ENCODE data around the gene TCAF1.
"Not testable (repeated sequence)": the region's sequence is repeated elsewhere in the genome, so short reads cannot be mapped to it uniquely, and the experiment has no call there.

The TCAF1 gene

GRCh38 chr7:143855443-143855842 is 46.5 kb downstream of the TCAF1 start:
- not testable (repeated sequence) for DNase-seq

DNA sequence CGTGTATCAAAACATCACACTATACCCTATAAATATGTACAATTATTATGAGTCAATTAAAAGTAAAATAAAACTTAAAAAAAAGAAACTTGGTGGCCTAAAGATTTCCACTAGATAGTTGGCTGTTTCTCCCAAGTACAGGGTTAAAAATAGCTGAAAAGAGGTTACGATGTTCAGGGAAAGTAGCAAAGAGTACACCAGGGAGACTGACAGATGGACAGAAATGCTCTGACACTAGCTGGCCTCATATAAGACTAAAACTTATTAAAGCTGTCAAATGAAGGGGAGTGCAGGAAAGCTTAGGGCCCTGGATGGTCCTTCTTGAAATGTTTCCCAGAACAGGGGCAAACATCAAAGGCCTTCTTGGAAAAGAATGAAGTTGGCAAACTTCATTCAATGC is 51.3 kb downstream of the TCAF1 start:
- no peak for DNase-seq

- no peak for DNase-seq
Measured at GRCh38 chr7:143849785-143850479, 52.0 kb downstream of the TCAF1 start.

- DNase-seq = no peak
Measured at GRCh38 chr7:143848192-143848591, 53.8 kb downstream of the TCAF1 start.

DNA sequence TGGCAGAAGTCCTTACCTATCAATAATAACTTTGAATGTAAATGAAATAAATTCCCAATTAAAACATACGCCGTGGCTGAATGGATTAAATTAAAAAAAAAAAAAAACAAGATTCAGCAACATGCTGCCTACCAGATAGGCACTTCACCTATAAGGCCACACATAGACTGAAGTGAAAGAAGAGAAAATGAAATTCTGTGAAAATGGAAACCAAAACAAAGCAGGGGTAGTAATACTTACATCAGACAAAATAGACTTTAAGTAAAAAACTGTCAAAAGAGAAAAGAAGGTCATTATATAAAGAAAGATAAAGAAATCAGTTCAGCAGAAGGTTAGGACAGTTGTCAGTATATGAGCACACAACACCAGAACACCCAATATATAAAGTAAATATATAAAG is 55.3 kb downstream of the TCAF1 start:
- no peak for DNase-seq

DNA sequence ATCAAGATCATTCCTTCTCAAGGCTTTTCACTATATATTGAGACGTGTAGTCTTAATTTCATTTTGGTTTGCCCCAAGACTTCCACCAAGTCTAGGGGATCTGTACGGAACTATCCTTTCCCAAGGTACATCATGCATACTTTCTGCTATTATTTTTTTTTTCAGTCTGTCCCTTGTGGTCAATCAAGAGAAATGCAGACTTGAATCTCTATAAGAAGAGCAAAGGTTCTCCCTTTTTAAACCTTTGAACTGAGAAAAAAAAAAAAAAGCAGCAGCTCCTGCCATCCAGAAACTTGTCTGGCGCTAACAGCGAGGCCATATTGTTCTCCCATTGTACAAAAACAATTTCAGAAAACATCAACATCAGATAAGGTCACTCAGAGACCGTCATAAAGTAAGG is 60.3 kb downstream of the TCAF1 start:
- not testable (repeated sequence) for DNase-seq

DNA sequence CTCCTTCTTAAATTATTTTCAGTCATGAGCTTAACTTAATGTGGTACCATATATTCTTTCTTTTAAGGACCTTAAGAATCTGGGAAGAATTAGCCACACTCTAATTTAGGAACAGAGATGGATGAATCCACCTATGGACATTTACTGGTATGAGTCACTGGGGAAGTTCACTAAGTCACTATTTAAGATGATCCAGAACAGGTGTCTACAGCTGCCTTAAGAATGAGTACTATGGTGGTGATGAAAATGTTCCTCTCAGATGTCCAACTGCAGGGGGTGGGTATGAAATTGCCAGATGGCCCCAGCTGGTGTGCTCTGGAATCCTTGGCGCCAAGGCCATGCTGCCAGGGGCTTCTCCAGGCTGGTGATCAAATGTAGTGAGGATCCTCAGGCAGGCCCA is 61.9 kb downstream of the TCAF1 start:
- DNase-seq = not testable (repeated sequence)

DNA sequence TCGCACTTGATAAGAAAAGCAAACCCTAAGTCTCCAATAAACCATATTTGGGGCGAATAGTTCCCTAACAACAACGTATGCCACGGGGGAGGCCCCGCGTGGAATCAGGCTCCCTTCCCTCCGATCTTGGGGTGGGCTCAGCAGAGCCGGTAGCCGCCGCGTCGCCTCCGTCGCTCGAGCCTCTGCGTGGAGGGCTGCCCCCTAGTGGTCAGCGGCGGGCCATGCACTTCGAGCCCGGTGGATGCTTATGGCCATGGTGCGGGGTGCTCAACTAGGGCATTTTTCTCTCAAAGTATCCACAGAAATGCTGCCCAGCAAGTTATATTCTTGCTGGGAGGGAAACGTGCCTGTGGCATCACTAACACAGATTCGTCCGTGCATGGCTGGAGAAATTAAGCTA is 64.8 kb downstream of the TCAF1 start:
- not testable (repeated sequence) for DNase-seq

DNA sequence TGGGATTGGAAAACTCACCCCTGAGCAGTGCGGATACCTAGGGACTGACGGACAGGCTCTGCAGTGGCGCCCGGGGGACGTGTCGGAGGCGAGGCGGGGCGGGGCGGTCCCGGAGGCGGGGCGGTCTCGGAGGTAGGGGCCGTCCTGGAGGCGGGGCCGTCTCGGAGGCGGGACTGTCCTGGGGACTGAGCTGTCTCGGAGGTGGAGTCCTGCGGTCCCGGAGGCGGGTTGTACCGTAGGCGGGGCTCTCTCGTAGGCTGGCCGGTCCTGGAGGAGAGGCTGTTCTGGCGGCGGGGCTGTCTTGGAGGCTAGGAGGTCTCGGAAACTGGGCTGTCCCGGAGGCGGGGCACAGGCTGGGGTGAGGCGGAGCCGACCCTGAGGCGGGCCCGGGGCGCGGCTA is 65.4 kb downstream of the TCAF1 start:
- not testable (repeated sequence) for DNase-seq

DNA sequence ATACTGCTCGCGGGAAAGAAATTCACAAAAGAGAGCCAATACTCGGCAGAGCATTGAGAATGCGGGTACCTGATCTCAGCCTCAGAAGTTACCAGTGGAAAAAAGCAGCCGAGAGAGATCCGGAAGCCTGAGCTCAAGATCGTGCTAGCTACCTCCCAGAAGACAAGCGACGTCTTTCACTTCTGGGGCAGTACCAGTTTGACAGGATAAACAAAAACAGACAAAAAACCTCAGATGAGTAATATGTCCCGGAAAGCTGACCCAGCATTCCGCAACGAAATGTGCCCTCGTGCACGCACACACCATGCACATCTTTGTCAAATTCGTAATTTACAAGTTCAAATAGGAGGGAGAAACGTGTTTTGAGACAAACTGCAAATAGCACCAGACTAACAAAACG is 65.9 kb downstream of the TCAF1 start:
- DNase-seq = not testable (repeated sequence)

GRCh38 chr7:143826578-143826977 is 75.4 kb downstream of the TCAF1 start:
- DNase-seq = not testable (repeated sequence)

GRCh38 chr7:143824295-143825135 is 77.5 kb downstream of the TCAF1 start:
- not testable (repeated sequence) for DNase-seq

DNA sequence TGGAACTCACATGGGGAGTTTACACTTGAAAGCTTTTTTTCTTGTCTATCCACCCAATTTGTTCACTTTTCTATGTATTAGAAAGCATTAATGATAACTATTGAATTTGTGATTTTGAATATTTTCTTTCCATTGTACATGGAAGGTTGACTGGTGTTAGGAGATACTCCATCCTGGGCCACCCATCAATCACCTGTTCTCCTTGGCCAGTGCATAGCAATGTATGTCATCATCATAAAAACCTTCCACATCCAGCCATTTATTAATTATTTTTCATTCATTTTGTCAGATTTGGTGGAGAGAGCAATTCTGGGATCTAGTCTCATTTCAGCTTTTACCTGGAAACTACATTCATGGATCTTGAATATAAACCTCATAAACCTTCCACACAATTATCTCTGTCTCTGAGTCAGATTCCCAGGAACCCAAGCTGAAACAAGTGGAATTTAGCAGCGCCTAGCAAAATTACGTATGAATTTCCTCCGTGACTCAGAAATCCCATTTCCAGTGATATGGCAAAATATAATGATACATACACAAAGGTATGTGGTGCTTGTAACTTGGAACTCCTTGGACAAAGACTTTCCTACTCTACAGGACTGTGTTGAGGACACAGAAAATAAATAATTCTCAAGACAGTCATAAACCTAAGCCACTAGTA is 78.2 kb downstream of the TCAF1 start:
- DNase-seq = not testable (repeated sequence)

DNA sequence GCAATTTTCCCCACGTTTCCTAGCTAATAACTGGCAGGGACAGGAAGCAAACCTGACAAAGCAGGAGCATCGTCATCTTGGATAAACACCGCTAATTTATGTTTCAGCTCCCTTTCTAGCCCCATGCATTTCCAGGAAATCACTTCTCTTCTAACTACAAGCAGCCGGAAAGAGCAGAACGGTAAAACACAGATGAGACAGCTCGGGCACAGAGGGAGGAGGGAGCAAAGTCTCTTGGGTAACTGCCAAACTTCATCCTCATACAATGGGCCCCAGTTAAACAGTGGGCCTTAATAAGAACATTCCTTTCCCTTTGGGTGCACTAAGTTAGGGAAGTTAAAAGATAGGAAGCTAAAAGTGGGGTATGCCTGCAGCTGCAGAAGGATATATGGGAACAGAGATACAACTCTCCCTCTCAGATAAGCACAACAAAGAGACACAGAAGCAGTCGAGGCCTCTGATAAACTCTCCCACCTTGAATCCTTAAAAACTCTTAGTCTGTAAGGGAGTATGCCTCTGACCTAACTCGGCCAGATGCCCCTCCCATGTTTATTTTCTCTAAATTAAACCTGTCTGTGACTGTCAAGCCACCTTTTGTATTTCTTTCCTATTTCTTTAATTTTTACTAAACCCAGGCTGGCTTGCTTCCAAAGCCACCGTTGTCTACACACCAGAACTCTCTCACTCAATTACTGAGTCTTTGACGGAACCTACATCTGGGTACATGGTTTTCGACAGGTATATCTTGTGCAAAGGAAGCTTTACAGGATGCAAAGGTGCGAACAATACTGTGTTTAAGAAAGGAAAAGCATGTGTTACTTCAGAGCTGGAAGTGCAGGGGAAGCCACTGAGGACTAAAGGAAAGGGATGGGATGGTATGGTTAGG is 80.3 kb downstream of the TCAF1 start:
- DNase-seq = not testable (repeated sequence)

DNA sequence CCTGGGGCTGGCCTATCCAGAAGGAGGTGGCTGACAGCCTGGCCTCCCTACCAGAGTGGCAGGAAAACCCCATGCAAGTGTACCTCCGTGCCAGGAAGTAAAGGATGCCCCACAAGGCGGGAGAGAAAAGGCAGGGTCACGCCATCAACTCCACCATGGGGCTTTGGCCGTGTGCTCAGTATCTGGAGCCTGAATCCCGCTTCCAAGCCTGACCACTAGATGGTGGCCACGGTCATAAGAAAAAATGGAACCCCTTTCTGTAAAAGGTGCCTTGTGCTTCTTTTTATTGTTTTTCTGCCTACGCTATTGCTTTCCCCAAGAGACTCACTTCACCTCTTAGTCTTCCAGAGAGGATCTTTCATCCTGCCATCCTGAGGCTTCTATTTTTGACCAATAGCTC is 84.1 kb downstream of the TCAF1 start:
- not testable (repeated sequence) for DNase-seq

DNA sequence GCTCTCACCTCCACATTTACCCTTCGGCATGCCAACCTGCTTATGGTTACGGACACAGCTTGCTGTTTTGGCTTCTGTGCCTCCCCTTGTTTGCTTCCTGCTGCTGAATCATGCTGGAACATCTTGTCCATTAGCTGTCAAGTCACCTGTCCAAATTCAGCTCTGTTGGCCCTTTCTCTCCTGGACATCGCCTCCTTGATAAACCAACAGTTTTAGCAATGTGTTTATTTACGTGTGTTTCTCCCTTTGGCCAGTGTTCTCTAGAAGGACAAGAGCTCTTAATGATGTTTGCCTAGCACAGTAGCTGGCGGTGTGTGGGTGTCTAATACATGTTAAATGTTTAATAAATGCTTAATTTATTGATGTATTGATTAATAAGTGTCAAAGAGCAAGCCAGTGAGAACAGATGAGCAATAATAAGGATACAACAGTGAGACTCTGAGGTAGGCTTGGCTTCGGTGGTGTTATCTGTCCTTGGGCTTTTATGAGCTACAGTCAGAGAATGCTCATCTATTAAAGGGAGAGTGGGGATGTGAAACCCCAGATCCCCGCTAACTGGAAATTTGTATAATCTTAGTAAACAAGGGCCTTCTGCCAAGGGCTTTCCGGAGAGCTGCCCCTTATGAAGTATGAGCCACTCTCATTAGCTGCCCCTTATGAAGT is 85.4 kb downstream of the TCAF1 start:
- DNase-seq = not testable (repeated sequence)

- not testable (repeated sequence) for DNase-seq
Measured at GRCh38 chr7:143810639-143811038, 91.3 kb downstream of the TCAF1 start.

- DNase-seq = not testable (repeated sequence)
Measured at GRCh38 chr7:143806664-143807071, 95.3 kb downstream of the TCAF1 start.

Data from right kidney (tissue), 1 donor.